NCI-H226 (cell line): ENCODE measurements around the gene TANC1.
"Not testable (repeated sequence)": the region's sequence is repeated elsewhere in the genome, so short reads cannot be mapped to it uniquely, and the experiment has no call there.

ENCODE experiments used
- DNase-seq: peaks from one replicate; pipeline ENCODE4 v3.0.0-alpha.2; 2015

Gene TANC1

GRCh38 chr2:159093497-159093896 is 125.1 kb downstream of the TANC1 start:
- no peak for DNase-seq

GRCh38 chr2:159094173-159094737 is 125.8 kb downstream of the TANC1 start:
- no peak for DNase-seq

GRCh38 chr2:159095813-159096212 is 127.4 kb downstream of the TANC1 start:
- DNase-seq, result no peak

GRCh38 chr2:159096302-159096855 is 127.9 kb downstream of the TANC1 start:
- not testable (repeated sequence) for DNase-seq

GRCh38 chr2:159096901-159097300 is 128.5 kb downstream of the TANC1 start:
- no peak for DNase-seq

GRCh38 chr2:159098361-159098760 is 129.9 kb downstream of the TANC1 start:
- DNase-seq, result no peak

GRCh38 chr2:159098921-159099411 is 130.5 kb downstream of the TANC1 start:
- peak; percentile 51 for DNase-seq

- no peak for DNase-seq
Observed at GRCh38 chr2:159101755-159102489, 133.5 kb downstream of the TANC1 start.

GRCh38 chr2:159103411-159103810 is 135.0 kb downstream of the TANC1 start:
- DNase-seq, result no peak

GRCh38 chr2:159106109-159106508 is 137.7 kb downstream of the TANC1 start:
- DNase-seq, result peak; percentile 57

- no peak for DNase-seq
Observed at GRCh38 chr2:159108181-159108893, 139.9 kb downstream of the TANC1 start.

- DNase-seq, result peak; percentile 28
Observed at GRCh38 chr2:159109517-159109916, 141.1 kb downstream of the TANC1 start.

GRCh38 chr2:159110784-159111183 is 142.3 kb downstream of the TANC1 start:
- no peak for DNase-seq

- DNase-seq, result no peak
Observed at GRCh38 chr2:159111346-159111927, 143.0 kb downstream of the TANC1 start.

GRCh38 chr2:159114835-159115234 is 146.4 kb downstream of the TANC1 start:
- DNase-seq, result no peak

- DNase-seq, result no peak
Observed at GRCh38 chr2:159116922-159117321, 148.5 kb downstream of the TANC1 start.

GRCh38 chr2:159117658-159118057 is 149.2 kb downstream of the TANC1 start:
- DNase-seq, result no peak

- peak; percentile 47 for DNase-seq
Observed at GRCh38 chr2:159118115-159118858, 149.8 kb downstream of the TANC1 start.

- no peak for DNase-seq
Observed at GRCh38 chr2:159118859-159119500, 150.5 kb downstream of the TANC1 start.

- DNase-seq, result no peak
Observed at GRCh38 chr2:159119652-159120257, 151.3 kb downstream of the TANC1 start.

GRCh38 chr2:159123786-159124185 is 155.3 kb downstream of the TANC1 start:
- DNase-seq, result no peak
